CD4-positive, alpha-beta T cell treated with Interferon alpha-2 for 1 hour (primary cell): ENCODE results near the gene KCNIP4.
A peak's percentile ranks its signal among the peaks of the same experiment; 100 is the strongest.

Experiments used
- DNase-seq, 2 donors: peaks; one replicate each; pipeline ENCODE4 v3.0.0-alpha.2; 2020 to 2022

The KCNIP4 gene

DNA sequence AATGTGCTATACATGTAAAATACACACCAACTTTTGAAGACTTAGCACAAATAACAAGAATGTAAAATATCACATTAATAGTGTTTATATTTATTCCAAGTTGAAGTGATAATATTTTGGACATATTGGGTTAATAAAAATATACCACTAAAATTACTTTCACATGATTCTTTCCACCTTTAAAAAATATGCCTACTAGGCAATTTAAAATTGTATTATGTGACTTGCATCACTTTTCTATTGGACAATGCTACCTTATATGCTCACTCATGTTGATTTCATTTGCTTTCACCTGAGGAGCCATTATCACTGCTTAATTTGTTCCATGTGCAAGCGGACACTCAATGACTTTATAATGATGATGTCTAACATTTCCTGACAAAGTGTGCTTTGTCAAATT is 1251.8 kb downstream of the KCNIP4 start:
- no peak for DNase-seq

DNA sequence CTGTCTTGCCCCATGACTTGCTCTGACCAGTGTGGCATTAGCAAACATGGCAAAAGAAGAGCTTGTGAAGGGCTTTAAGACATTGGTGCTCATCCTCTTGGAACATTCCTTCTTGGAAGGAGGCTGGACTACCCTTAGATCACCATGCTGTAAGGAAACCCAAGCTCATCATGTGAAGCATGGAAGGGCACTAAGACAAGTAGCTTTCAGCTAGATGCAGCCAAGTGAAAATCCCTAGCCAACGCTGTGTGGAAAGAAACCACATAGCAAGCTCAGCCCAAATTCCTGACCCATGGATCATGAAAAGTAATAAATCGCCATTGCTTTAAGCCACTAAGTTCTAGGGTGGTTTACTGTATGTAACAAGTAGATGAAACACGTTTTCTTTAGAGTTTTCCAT is 1260.7 kb downstream of the KCNIP4 start:
- no peak for DNase-seq

DNA sequence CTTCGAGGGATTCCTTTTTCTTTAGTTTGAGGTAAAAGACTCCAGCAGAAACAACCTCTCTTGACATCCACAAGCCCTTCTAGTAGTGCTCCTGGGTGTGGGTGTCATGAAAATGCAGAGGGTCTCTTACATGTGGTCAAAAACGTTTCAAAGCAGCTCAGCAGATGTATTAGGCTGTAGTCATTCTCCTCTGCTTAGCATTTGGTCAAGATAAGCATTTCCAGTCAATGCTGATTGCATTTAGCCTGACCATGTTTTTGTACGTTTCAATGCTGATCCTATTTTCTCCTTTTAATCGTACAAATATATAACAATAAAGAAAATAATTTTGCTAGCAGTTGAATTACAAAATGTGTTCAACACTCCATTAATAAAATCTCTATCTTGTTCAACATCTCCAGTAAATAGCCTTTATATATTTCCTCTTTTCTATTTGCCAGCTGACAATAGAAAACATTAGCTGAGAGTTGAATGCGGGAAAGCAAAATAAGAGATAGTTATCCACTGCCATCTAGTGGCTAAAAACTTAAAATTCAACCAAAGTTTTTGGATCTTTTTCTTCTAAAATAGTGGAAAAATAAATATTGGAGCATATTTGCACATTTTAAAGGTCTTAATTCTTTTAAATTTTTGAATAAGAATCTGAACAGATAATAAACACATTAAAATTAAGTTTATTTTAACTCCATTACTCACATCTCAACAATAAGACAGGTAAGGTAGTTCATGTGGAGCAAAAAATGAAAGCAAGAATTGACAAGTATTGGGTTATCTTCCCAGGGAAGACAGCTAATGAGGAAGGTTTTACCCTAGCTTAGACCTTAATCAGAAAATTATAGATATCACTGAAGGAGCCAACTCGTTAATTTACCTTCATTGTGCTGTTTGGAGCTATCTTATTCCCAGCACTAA is 1263.5 kb downstream of the KCNIP4 start:
- peak in 1 of 2 donors; percentile 31 for DNase-seq

DNA sequence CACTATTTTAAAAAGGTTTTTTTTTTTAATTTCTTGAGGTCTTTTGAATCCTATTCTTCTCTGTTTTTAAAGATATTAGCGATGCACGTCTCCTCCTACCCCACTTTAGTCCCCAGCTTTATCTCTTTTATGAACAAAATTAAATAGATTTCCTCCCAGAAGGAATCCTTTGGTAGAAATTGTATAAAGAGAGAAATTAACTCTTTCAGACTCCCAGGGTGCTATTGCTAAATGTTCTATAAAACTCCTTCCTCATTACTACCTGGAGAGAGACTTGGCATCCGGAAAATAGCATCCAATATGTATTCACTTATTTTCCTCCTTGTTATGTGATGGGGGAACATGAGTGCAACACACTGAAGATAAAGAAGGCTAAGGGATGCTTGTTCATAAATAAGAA is 1264.8 kb downstream of the KCNIP4 start:
- DNase-seq, result no peak

DNA sequence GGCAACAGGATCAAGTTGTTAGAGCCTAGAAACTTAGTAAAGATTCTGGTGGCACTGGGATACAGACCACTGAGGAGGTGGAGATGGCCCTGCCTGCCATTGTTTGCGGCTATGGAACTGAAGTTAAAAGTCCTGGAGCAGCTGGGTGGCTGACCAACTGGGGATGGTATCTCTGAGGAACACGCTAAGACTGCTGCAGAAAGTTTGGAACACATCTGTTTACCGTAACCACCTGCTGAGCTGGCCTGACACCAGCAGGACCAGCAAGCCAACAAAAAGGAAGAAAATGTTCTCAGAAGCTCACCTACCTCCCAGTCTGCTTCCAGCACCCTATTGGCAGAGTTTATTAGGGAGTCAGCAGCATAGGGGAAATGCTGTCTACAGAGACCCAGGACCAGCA is 1265.7 kb downstream of the KCNIP4 start:
- DNase-seq, result no peak

DNA sequence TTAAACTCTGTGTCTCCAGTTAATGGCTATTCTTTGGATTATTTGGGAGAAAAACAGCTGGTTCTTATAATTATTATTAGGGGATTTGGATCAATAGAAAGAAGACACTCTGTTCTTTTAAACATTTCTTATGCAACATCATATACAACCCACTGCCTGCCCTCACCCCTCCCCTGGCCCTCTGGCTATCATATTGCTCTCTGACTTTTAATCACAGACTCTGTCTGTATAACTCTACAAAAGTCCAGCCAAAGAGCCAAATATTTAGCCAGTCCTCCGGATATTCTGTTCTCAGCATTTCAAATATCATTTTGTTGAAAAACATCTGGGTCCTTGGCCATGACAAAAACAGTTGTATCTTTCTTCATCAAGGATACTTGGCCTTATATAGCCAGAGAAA is 1267.3 kb downstream of the KCNIP4 start:
- no peak for DNase-seq

DNA sequence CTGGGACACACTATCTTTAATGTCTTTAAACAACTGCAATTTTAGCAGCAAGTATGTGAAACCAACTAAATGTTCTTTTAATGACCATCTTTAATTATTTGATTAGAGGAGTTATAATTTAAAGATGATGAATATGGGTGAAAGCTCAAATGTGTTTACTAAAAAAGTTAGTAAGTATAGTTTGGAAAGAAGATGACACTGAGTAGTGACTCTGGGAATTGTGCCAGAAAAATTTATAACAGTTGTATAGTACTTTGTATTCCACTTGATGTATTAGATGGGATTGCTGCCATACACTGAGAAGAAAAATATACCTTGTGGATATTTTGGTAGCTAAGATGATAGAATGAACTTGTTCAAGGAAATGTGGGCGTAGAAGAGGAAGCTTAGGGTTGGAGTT is 1267.8 kb downstream of the KCNIP4 start:
- DNase-seq, result no peak

DNA sequence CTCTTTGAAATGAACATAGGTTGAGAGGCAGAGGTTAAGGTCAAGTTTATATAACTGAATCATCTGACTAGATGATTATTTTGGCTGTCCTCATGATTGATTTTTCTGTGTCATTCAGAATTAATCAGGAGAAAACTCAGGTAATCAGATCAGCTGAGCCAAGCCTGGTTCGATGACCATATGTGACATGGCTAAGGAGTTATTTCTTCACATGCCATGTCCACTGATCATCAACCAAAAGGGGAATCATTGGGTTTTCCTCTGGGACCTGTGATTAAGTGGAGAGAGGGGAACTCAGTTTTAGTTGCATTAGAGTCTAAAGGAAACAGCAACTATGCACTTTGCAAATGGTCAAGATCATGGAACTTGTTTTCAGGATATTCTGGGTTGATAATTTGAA is 1268.6 kb downstream of the KCNIP4 start:
- DNase-seq, result no peak
